Right cardiac atrium (tissue), 5 donors: ENCODE data around the gene CMC4. TPM values are rescaled to one million over a fixed set of nuclear protein-coding genes. Genes with fewer than 3 reads are reported as not detected.
A peak's percentile ranks its signal among the peaks of the same experiment; 100 is the strongest.

Source experiments
- ATAC-seq, 2 donors: fragments of 200-7000 bp; cut with Tn5 transposase; one replicate each; pipeline versions ENCODE4 v1.8.0 to v1.9.1; 2020; ENCODE audit warnings: moderate library complexity in 2 of 2, mild to moderate bottlenecking in 1 of 2
- DNase-seq, 3 donors: peaks; one replicate each; pipeline ENCODE4 v3.0.0-alpha.2; 2020
- H3K27ac ChIP-seq: one replicate; pipeline ENCODE4 v1.5.1; 2013; ENCODE audit warnings: mild to moderate bottlenecking, low read length, control low read depth, moderate library complexity
- H3K27me3 ChIP-seq: one replicate; pipeline ENCODE4 v1.6.1; 2013; ENCODE audit not compliant: control insufficient read depth, insufficient read depth
- H3K4me1 ChIP-seq: one replicate; pipeline ENCODE4 v1.6.1; 2013; ENCODE audit warnings: low read length; ENCODE audit not compliant: control insufficient read depth, insufficient read depth
- H3K4me3 ChIP-seq: one replicate; pipeline ENCODE4 v1.5.1; 2013; ENCODE audit warnings: low read length, control low read depth
- H3K9me3 ChIP-seq: one replicate; pipeline ENCODE4 v1.6.1; 2013; ENCODE audit warnings: low read length; ENCODE audit not compliant: control insufficient read depth
- WGBS: extraction: QIAGEN DNeasy Blood & Tissue Kit; methylation state at CpG from one replicate; pipeline ENCODE4 v1.1.7; 2013; 5-methylcytosine and 5-hydroxymethylcytosine counted together
- intact Hi-C, 4 donors: fragments of 100-400 bp; cut with DNase I; formaldehyde crosslinking; loops; one replicate each; pipeline versions ENCODE4 v1.11.0 to v1.14.0; 2022 to 2023
- polyA plus RNA-seq: library from polyadenylated mRNA; stranded (reverse); fragments of 200-250 nt; gene quantifications from one replicate; pipeline ENCODE4 v1.2.3, GENCODE V29; 2013
- total RNA-seq, 4 donors: library from RNA; stranded (reverse); fragmentation: NEBNext Ultra II Directional; extraction: Animal tissue kit (Norgen Biotek cat#: 25700); gene quantifications; one replicate each; pipeline ENCODE4 v1.2.1, GENCODE V29; 2021
- donor health status: healthy with polysubstance abuse.
- donor health status: DM: no; HTN: yes; CAD: no.
- donor health status: DM: no; HTN: no; CAD: no.
- donor health status: DM: no; HTN: yes; CAD: no; lungs with severe emphysema.
- donor health status: DM: yes; HTN: yes; CAD: no.

The CMC4 gene
- total and polyA plus RNA-seq, 5 donors, result 18.8 to 56.3 (median 22.2) TPM

DNA sequence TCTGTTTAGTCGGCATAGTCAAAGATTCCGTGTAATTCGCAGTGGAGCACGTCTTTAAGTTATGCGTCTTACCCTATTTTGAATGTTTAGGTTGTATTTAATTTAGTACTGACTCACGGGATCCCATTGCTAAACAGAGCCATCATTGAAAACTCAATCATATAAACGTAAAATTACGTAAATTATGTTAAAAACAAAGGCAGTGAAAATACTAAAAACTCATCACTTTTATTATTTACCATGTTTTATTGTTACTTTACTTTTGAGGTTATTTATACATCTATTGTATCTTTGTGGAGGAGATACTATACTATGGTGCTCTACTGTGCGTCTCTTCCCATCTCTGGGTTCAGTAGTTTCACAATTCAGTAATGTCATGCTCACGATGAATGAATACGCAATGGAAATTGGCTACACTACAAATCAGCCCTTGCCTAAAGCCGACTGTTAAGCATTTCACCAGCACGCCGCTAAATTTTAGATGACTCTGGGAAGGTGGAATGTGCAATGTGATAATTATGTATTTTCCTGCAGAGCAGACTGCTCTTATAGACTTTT, 43.3 kb downstream of the CMC4 start:
- Histone ChIP-seq H3K27me3 (no peaks in the 10 kb centered on the region), H3K4me1 (peaks cover 4% of the 10 kb centered on the region), H3K9me3 (no peaks in the 10 kb centered on the region), H3K27ac (peak overlapping the region; percentile 92), H3K4me3 (peak overlapping the region; percentile 69)
- DNase-seq (no peak), ATAC-seq (peak; percentile 38 to 58)
- intact Hi-C loops, result no loop called here
- WGBS, result under 1% methylated on average over 14 of the region's 14 CpGs

DNA sequence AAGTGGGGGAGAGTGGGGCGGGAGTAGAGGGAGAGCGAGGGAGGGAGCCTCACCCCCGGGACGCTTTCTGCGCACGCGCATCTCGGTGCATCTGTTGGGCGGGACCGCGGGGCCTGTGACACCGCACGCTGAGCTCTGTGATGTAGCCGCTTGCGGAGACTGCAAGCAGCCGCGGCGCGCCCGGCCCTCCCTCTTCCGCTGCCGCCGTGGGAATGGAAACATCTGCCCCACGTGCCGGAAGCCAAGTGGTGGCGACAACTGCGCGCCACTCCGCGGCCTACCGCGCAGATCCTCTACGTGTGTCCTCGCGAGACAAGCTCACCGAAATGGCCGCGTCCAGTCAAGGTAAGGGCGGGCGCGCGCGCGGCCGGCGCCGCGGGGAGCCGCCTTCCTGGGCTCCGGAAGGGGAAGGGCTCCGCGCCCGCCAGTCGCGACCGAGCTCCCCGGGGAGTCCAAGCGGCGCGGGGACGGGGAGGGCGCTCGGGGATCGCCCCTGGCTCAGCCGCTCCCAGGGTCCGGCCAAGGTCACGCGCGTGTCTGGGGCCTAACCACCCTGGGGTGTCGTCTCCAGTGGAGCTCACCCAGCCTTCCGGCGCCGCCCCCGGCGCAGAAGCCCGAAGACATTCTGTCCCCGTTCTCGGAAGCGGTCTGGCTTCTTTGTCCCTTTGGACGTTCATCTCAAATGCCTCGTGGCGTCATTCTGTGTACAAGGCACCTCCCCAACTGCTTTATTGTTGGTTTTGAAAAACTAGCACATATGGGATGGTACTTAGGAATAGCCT, 44.0 kb downstream of the CMC4 start, which contains the start of gene FUNDC2:
Gene FUNDC2, plus strand, starts transcription at position 118 of the 782 bp plus-strand sequence. Its CDS starts 95 bp downstream, at position 213.
- Histone ChIP-seq H3K4me3 (peak within 1 kb of the TSS; percentile 69), H3K9me3 (no peaks in the 10 kb centered on the region), H3K27me3 (no peaks in the 10 kb centered on the region), H3K4me1 (peaks cover 4% of the 10 kb centered on the region), H3K27ac (peak within 1 kb of the TSS; percentile 92)
- ATAC-seq, result peak; percentile 96 to 97
- intact Hi-C loops, result no loop called here
- peak; percentile 94 to 98 (median 97) for DNase-seq
- WGBS, result under 1% methylated on average over 82 of the region's 82 CpGs

DNA sequence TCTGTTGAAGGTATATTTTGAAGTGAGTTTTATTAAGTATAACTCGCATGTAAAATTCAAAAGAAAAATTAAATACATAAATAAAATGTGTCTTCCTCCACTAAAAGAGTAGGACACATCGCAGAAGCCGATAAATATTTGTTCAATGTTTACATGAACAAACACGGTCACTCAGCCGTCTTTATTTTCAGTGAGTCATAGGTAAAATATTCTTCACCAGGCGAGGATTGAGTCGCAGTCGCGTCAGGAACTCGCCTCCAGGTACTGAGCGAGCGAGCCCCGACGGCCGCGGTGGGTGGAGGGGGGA, 44.6 kb downstream of the CMC4 start:
- Histone ChIP-seq H3K27me3 (no peaks in the 10 kb centered on the region), H3K9me3 (no peaks in the 10 kb centered on the region), H3K4me3 (peak overlapping the region; percentile 59), H3K4me1 (peaks cover 4% of the 10 kb centered on the region), H3K27ac (peak overlapping the region; percentile 72)
- no peak for ATAC-seq
- under 1% methylated on average over 16 of the region's 16 CpGs for WGBS
- intact Hi-C loops, result no loop called here
- DNase-seq, result no peak

DNA sequence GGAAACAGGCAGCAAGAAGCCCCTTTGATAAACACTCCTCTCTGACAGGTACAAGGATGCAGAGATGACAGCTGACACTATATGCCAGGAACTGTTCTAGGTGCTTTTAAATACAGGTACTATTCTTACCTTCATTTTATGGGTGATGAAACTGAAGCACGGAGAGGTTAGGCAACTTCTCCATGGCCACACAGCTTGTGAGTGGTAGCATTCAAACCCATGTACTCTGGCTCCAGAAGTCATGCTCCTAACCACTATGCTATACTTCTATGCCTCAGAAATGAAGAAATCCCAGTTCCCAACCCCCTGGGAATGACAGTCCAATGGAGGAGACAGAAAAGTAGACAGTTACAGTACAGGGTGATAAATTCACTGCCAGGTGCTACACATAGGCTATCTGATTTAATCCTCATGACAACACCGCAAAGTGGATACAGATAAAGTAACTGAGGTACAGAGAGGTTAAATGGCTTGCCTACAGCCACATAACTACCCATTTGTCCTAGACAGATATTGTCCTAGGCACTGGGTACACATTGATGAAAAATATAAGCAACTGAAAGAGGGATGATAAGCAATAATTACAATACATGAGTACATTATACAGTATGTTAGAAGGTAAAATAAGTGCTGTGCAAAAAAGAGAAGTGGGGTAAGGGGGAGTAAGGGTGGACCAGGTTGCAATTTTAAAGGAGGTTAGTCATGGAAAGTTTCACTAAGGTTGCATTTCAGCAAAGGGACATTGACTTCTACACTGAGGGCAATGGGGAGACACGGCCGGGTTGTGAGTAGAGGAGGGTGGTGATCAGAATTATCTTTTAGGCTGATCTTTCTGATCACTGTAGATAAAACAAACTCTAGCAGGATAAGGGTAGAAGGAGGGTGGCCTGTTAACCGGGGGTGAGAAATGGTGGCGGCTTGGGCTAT, 46.8 kb downstream of the CMC4 start:
- no peak for DNase-seq
- intact Hi-C loops, result no loop called here
- WGBS, result 86% methylated on average over 6 of the region's 6 CpGs

DNA sequence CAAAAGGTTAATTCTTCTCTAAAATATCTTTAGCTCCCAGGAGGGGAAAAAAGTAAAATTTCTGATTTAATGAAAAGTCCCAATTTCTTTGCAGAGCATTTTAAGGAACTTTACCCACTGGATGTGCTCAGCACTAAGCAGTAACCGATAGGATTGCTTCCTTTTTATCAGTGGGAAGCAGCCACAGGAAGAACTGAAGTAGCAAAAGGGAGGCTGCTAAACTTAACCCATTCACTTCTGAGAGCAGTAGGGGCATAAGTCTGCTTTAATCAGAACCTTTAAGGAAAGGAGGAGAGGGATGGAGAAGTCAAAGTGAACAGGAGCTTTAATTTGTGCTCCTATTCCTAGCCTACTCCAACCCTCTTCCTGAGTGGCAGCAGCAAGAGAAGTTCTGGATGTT, 48.4 kb downstream of the CMC4 start, which contains the start of gene F8:
Gene F8, minus strand, starts transcription at position 139 of the 400 bp plus-strand sequence. CDS start 171 bp downstream, outside the sequence.
- DNase-seq, result no peak
- Histone ChIP-seq H3K27me3 (no peaks in the 10 kb centered on the region), H3K9me3 (no peaks in the 10 kb centered on the region), H3K4me1 (no peaks in the 10 kb centered on the region), H3K27ac (peak within 1 kb of the TSS; percentile 36), H3K4me3 (peak within 1 kb of the TSS; percentile 76)
- no peak for ATAC-seq
- intact Hi-C loops, result no loop called here
- 0% methylated on average over 1 of the region's 1 CpG for WGBS

More for the DNA sequence above, 46.8 kb downstream of the CMC4 start:
- ATAC-seq, result no peak
- Histone ChIP-seq H3K9me3 (no peaks in the 10 kb centered on the region), H3K4me1 (peaks cover 2% of the 10 kb centered on the region), H3K27me3 (no peaks in the 10 kb centered on the region), H3K27ac (no peak overlapping the region), H3K4me3 (peak overlapping the region; percentile 10)

DNA sequence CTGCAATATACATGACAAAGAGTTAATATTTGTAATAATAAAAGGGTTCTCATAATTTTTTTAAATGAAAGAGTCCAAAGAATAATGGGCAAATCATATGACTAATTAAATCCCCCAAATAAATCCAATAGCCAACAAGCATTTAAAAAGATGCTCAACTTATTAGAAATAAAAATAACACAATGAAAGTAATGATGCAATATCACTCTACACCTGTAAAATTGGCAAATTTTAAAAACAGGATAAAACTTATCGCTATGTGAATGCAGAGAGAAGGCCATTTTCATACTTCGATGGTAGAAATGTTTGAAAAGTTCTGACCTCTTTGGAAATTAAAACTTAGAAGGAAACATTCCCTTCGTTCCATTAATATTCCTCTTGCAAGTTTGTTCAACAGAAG, 50.3 kb downstream of the CMC4 start:
- 63% methylated on average over 3 of the region's 3 CpGs for WGBS
- ATAC-seq (no peak), DNase-seq (no peak)
- Histone ChIP-seq H3K27me3 (no peaks in the 10 kb centered on the region), H3K4me1 (no peaks in the 10 kb centered on the region), H3K4me3 (peak overlapping the region; percentile 54), H3K9me3 (no peaks in the 10 kb centered on the region), H3K27ac (no peak overlapping the region)
- intact Hi-C loops, result no loop called here

Other genes starting within 250 kb of the CMC4 start
- not detected for gene SMIM9, start 236.5 kb downstream of the CMC4 start, total RNA-seq
- not detected for gene SMIM9, start 236.5 kb downstream of the CMC4 start, polyA plus RNA-seq
- gene F8A1, start 184.8 kb downstream of the CMC4 start, total RNA-seq, result 10 to 100 TPM; 12.9 to 33.4 (median 20.8) TPM
- 25.3 TPM for gene F8A1, start 184.8 kb downstream of the CMC4 start, polyA plus RNA-seq
- 10 to 100 TPM; 34.7 to 98.8 (median 56.3) TPM for gene F8, start 48.4 kb downstream of the CMC4 start, total RNA-seq
- 72.9 TPM for gene F8, start 48.4 kb downstream of the CMC4 start, polyA plus RNA-seq
- 100 to 1,000 TPM; 262 to 345 (median 281) TPM for gene FUNDC2, start 44.3 kb downstream of the CMC4 start, total RNA-seq
- gene FUNDC2, start 44.3 kb downstream of the CMC4 start, polyA plus RNA-seq, result 384 TPM
- 10 to 100 TPM; 46.1 to 61.0 (median 57.6) TPM for gene MTCP1, start within 50 bp of the CMC4 start, total RNA-seq
- gene MTCP1, start within 50 bp of the CMC4 start, polyA plus RNA-seq, result 95.3 TPM
- 10 to 100 TPM; 11.7 to 15.0 (median 13.7) TPM for gene BRCC3, start 372 bp upstream of the CMC4 start, total RNA-seq
- 6.3 TPM for gene BRCC3, start 372 bp upstream of the CMC4 start, polyA plus RNA-seq
- 10 to 100 TPM; 57.8 to 70.4 (median 65.6) TPM for gene VBP1, start 145.3 kb upstream of the CMC4 start, total RNA-seq
- 62.5 TPM for gene VBP1, start 145.3 kb upstream of the CMC4 start, polyA plus RNA-seq
- gene RAB39B, start 193.4 kb upstream of the CMC4 start, total RNA-seq, result 1 to 10 TPM in 1 of 4 donors, under 1 TPM in 3; 0.31 to 2.2 (median 0.71) TPM
- 0.63 TPM for gene RAB39B, start 193.4 kb upstream of the CMC4 start, polyA plus RNA-seq